Common myeloid progenitor, CD34-positive (primary cell): ENCODE measurements around the gene KCNJ4.
A peak's percentile ranks its signal among the peaks of the same experiment; 100 is the strongest.

Experiments
- CTCF ChIA-PET: fragments of 350-600 bp; sonication (Branson Sonifier 250); formaldehyde crosslinking; loops from one replicate; lab custom pipeline; 2021; ENCODE audit warnings: antibody characterized with exemption; lab: Charles Lee
- POLR2A ChIA-PET: fragments of 350-600 bp; sonication (Branson Sonifier 250); formaldehyde crosslinking; loops from one replicate; lab custom pipeline; 2021; ENCODE audit warnings: antibody characterized with exemption; lab: Charles Lee
- DNase-seq, 3 donors: peaks; one replicate each; pipeline versions ENCODE4 v3.0.0 to v3.0.0-alpha.2; 2013
- H3K27ac ChIP-seq, 2 experiments: 1 replicate in 1 of 2; 2 replicates in 1 of 2; pipeline ENCODE4 v1.7.0; 2013; ENCODE audit warnings: inconsistent platforms in 2 of 2, low read length in 2 of 2, mild to moderate bottlenecking in 2 of 2, low read depth in 1 of 2, moderate library complexity in 1 of 2; ENCODE audit not compliant: severe bottlenecking in 2 of 2, insufficient read depth in 1 of 2, poor library complexity in 1 of 2
- H3K27me3 ChIP-seq, 5 experiments: replicated peaks in 2 of 5; 1 replicate in 3 of 5; 2 replicates in 2 of 5; pipeline versions ENCODE4 v1.6.1 to v1.7.0; 2013; ENCODE audit warnings: low read length in 4 of 5, mild to moderate bottlenecking in 2 of 5, moderate library complexity in 2 of 5, inconsistent platforms in 1 of 5; ENCODE audit not compliant: insufficient read depth in 5 of 5, control insufficient read depth in 4 of 5
- H3K36me3 ChIP-seq, 4 experiments: 1 replicate in 2 of 4; 2 replicates in 2 of 4; pipeline versions ENCODE4 v1.6.1 to v1.7.0; 2013; ENCODE audit warnings: low read length in 3 of 4, control low read depth in 1 of 4, mild to moderate bottlenecking in 1 of 4; ENCODE audit not compliant: control insufficient read depth in 4 of 4, insufficient read depth in 4 of 4
- H3K4me1 ChIP-seq, 4 experiments: 1 replicate in 3 of 4; 2 replicates in 1 of 4; pipeline versions ENCODE4 v1.6.1 to v1.7.1; 2013; ENCODE audit warnings: low read length in 3 of 4, mild to moderate bottlenecking in 3 of 4, control low read depth in 1 of 4, inconsistent platforms in 1 of 4, moderate library complexity in 1 of 4; ENCODE audit not compliant: control insufficient read depth in 4 of 4, insufficient read depth in 4 of 4; ENCODE audit errors: control extremely low read depth in 1 of 4
- H3K4me3 ChIP-seq, 7 experiments: 1 replicate in 4 of 7; 2 replicates in 3 of 7; pipeline versions ENCODE4 v1.5.1 to v1.7.0; 2013; ENCODE audit warnings: mild to moderate bottlenecking in 7 of 7, low read length in 6 of 7, moderate library complexity in 6 of 7, inconsistent platforms in 2 of 7, low read depth in 2 of 7, control low read depth in 1 of 7; ENCODE audit not compliant: insufficient read depth in 4 of 7, control insufficient read depth in 1 of 7; ENCODE audit errors: extremely low read depth in 1 of 7
- H3K9me3 ChIP-seq, 5 experiments: 1 replicate in 4 of 5; 2 replicates in 1 of 5; pipeline versions ENCODE4 v1.6.1 to v1.7.1; 2013; ENCODE audit warnings: low read length in 4 of 5, mild to moderate bottlenecking in 2 of 5, inconsistent platforms in 1 of 5, low read depth in 1 of 5, moderate library complexity in 1 of 5; ENCODE audit not compliant: control insufficient read depth in 4 of 5, insufficient read depth in 2 of 5; ENCODE audit errors: control extremely low read depth in 1 of 5
- WGBS: methylation state at CpG from one replicate; pipeline ENCODE4 v1.1.5; 2013; ENCODE audit not compliant: insufficient coverage; 5-methylcytosine and 5-hydroxymethylcytosine counted together

Gene KCNJ4

DNA sequence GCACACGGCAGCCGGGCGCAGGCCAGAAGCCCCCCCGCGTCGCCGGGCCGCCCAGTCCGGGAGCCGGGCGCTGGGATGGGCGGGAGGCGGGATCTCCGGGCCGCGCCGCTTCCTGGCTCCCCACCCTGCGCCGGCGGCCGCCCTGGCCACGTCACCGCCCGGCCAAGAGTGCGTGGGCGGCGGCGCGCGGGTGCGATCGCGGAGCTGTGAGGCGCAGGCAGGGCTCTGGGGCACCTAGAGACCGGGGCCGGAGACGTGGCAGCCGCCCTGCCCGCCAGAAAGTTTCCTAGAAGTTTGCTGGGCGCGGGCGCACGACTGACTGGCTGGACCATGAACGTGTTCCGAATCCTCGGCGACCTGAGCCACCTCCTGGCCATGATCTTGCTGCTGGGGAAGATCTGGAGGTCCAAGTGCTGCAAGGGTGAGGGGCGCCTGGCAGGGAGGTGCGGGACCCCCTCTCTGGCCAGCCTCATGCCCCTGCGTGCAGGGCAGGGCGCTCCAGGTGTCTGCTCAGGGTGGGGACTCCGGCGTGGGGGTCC, 13.0 kb upstream of the KCNJ4 start, which contains the start of gene KDELR3:
Gene KDELR3, plus strand, starts transcription at position 193 of the 539 bp plus-strand sequence. Its CDS starts 138 bp downstream, at position 331.
- Histone ChIP-seq H3K36me3 (no peaks in the 10 kb centered on the region), H3K9me3 (no peaks in the 10 kb centered on the region), H3K27ac (peak within 1 kb of the TSS in 1 of 2 experiments; percentile 43), H3K4me3 (peak within 1 kb of the TSS; percentile 15 to 78 (median 58)), H3K27me3 (peaks cover 0 to 29% (median 17%) of the 10 kb centered on the region in 5 experiments), H3K4me1 (peaks cover 0 to 20% (median 17%) of the 10 kb centered on the region in 4 experiments)
- peak in 2 of 3 donors; percentile 51 to 64 for DNase-seq
- WGBS = 1% methylated on average over 48 of the region's 53 CpGs
- POLR2A ChIA-PET = no interaction called here
- CTCF ChIA-PET = interaction anchor here (1.2 to 1.5 kb wide), 3 partner anchors 14 to 123 kb away, joined by 3 to 4 read pairs (median 3); no protein-coding TSS in a partner anchor

DNA sequence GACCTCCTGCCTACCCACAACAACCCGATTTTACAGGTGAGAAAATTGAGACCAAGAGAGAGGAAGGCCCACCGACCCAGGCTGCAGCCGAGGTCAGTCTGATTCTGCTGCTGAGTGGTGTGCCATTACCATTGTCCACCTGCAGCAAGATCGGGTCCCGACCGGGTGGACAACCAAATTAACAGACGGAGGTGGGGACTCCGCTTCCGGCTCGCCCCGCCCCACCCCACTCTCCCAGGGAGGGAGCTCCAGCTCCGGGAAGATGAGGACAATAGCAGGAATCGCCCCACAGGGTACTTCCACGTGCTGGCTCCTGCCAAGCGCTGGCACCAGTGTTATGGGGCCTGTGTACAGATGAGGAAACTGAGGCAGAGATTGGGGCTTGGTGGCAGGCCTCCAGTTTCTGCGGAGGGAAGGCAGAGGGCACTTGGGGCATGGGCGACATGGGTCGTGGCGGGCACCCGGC, 12.5 kb upstream of the KCNJ4 start:
- H3K27me3 ChIP-seq = peaks cover 0 to 29% (median 17%) of the 10 kb centered on the region in 5 experiments
- peaks cover under 1 to 22% (median 19%) of the 10 kb centered on the region in 4 experiments for H3K4me1 ChIP-seq
- H3K4me3 ChIP-seq = peak overlapping the region in 6 of 7 experiments; percentile 49 to 78 (median 60)
- CTCF ChIA-PET = interaction anchor here (1.4 kb wide), 1 partner anchor 13 kb away, joined by 3 read pairs; no protein-coding TSS in a partner anchor
- no peaks in the 10 kb centered on the region for H3K9me3 ChIP-seq
- H3K36me3 ChIP-seq = no peaks in the 10 kb centered on the region
- no peak for DNase-seq
- POLR2A ChIA-PET = no interaction called here
- 12% methylated on average over 12 of the region's 20 CpGs for WGBS
- no peak overlapping the region for H3K27ac ChIP-seq

DNA sequence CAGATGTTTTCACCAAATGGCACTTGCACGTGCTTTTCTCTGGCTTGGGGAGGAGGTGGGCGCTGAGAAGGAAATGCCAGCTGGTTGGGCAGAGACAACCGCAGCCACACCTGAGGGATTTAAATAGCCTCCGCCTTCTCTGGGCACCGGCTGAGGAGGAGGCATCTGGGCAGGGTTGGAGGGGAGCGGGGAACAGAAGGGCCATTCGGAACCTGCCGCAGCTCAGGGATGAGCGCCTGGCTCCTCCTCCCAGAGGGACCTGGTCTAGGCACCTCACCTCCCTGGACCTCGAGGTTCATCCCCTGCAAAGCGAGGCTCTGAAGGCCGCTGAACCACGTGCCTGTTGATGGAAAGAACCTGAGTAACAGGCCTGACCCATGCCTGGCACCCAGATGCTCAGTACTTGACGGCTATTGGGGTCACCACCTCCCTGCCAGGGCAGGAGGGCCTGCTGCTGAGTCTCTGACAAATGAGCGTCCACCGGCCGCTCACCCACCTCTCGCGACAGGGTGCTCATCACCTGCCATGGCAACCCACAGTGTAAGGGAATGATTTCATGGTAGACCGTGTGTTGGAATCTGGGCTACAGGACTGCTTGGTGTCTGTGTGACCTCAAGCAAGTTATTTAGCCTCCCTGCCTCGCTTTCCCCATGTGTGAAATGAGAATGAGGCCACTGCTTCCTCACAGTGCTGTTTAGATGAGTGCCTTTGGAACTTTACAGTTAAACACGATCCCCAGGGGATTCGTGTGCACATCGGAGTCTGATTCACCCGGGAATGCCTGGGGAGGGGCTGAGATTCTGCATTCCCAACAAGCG, 10.9 kb upstream of the KCNJ4 start:
- H3K27me3 ChIP-seq = peaks cover 0 to 30% (median 17%) of the 10 kb centered on the region in 5 experiments
- POLR2A ChIA-PET = no interaction called here
- DNase-seq = no peak

DNA sequence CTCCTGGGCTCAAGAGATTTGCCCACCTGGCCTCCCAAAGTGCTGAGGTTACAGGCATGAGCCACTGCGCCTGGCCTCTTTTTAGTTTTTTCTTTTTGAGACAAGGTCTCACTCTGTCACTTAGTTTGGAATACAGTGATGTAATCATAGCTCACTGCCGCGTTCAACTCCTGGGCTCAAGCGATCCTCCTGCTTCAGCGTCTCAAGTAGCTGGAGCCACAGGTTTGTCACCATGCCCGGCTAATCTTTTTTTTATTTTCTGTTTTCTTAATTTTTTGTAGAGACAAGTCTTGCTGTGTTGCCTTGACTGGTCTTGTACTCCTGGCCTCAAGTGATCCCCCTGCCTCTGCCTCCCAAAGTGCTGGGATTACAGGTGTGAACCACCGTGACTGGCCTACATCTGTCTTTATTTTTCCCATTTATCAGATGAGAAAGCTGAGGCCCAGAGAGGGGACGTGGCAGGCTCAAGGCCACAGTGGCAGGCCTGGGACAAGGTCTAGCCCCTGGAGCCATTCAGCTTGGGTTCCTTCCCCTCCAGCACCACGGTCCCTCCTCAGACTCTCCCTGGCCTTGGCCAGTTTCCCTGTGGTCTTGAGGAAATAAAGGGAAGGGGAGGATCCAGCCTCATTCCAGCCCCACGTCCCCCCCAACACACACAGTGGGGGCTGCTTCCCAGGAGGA, 10.1 kb upstream of the KCNJ4 start:
- Histone ChIP-seq H3K27me3 (peaks cover 0 to 36% (median 22%) of the 10 kb centered on the region in 5 experiments), H3K4me3 (no peak overlapping the region), H3K4me1 (peaks cover 5 to 39% (median 33%) of the 10 kb centered on the region in 4 experiments), H3K36me3 (no peaks in the 10 kb centered on the region), H3K27ac (no peak overlapping the region), H3K9me3 (no peaks in the 10 kb centered on the region)
- WGBS = 100% methylated on average over 4 of the region's 10 CpGs
- ChIA-PET CTCF (interaction anchor here (2.1 kb wide), 1 partner anchor 12 kb away, joined by 6 read pairs; no protein-coding TSS in a partner anchor), POLR2A (no interaction called here)
- DNase-seq = no peak

More for the DNA sequence above, 10.9 kb upstream of the KCNJ4 start:
- 89% methylated on average over 23 of the region's 26 CpGs for WGBS
- H3K4me1 ChIP-seq = peaks cover 5 to 35% (median 31%) of the 10 kb centered on the region in 4 experiments
- H3K36me3 ChIP-seq = no peaks in the 10 kb centered on the region
- no peak overlapping the region for H3K4me3 ChIP-seq
- CTCF ChIA-PET = no interaction called here
- no peak overlapping the region for H3K27ac ChIP-seq
- no peaks in the 10 kb centered on the region for H3K9me3 ChIP-seq

DNA sequence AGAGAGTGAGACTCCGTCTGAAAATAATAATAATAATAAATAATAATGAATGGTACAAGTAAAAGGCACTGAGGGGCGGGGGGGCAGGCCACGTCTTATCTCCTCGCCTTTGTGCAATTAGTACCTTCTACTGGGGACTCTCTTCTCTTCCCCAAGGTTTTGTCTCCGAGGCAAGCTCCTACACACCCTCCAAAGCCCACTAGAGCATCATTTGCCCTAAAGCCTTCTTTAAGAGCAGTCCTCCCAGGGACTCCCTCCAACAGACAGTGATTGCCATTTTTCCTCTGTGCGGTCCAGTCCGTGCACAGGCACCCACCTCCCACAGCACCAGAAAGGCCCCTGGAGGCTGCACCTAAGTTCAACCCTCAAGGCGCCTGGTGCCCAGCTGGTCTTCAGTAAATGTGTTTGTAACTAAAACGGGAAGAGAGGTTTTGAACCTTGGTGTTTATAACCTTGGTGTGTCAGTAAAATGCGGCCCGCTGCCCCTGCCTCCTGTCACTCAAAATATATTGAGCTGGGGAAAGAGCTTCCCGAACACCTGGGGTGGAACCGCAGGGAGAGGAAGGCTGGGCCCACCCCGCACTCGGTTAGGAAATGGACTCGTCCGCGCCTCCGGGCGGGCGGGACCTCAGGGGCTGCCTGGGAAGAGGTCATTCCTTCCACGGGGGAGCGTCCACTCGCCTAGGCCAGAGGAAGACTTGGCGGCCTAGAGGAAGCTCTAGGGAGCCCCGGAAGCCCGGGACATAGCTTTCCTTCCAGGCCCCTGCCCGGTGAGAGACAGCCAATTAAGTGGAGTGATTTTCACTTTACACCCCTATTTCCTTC, 8.2 kb upstream of the KCNJ4 start:
- Histone ChIP-seq H3K36me3 (no peaks in the 10 kb centered on the region), H3K27ac (no peak overlapping the region), H3K9me3 (no peaks in the 10 kb centered on the region), H3K4me1 (peaks cover 5 to 39% (median 33%) of the 10 kb centered on the region in 4 experiments), H3K4me3 (peak overlapping the region in 3 of 7 experiments; percentile 36 to 48 (median 43)), H3K27me3 (peaks cover 0 to 31% (median 23%) of the 10 kb centered on the region in 5 experiments)
- ChIA-PET POLR2A (interaction anchor here (0.6 kb wide), 1 partner anchor 64 kb away, joined by 3 read pairs; no protein-coding TSS in a partner anchor), CTCF (interaction anchor here (0.6 to 2.1 kb wide), 5 partner anchors 10 to 844 kb away, joined by 3 to 6 read pairs (median 3); no protein-coding TSS in a partner anchor)
- peak in 2 of 3 donors; percentile 77 to 82 for DNase-seq
- WGBS = 27% methylated on average over 16 of the region's 28 CpGs
